NB4 (cell line): Measurements from ENCODE around the gene ANXA3.

Source experiments
- DNase-seq: peaks from one replicate; pipeline ENCODE4 v3.0.0; 2010; ENCODE audit warnings: low read depth
- H3K4me3 ChIP-seq: one replicate; pipeline ENCODE4 v1.5.1; 2011; ENCODE audit warnings: mild to moderate bottlenecking, low read depth, low read length, moderate library complexity
- CTCF ChIP-seq: IDR thresholded peaks from one replicate; pipeline ENCODE4 v1.5.1; 2012; ENCODE audit warnings: low read depth, low read length
- MAX ChIP-seq: IDR thresholded peaks from 2 replicates; pipeline ENCODE4 v1.6.1; 2011; ENCODE audit warnings: low read depth, low read length
- MYC ChIP-seq: IDR thresholded peaks from 2 replicates; pipeline ENCODE4 v1.6.1; 2011; ENCODE audit warnings: low read depth, low read length
- POLR2A ChIP-seq: IDR thresholded peaks from 2 replicates; pipeline ENCODE4 v1.6.1; 2011; ENCODE audit warnings: mild to moderate bottlenecking; ENCODE audit not compliant: insufficient read length; ENCODE audit errors: extremely low read depth

ANXA3 gene

GRCh38 chr4:78634011-78634664, 82.6 kb downstream of the ANXA3 start:
- TF ChIP-seq POLR2A (no peak), MYC (no peak), MAX (no peak), CTCF (no peak)
- no peak for DNase-seq
- H3K4me3 ChIP-seq, result no peak overlapping the region

- no peak for TF ChIP-seq POLR2A
- TF ChIP-seq CTCF, result no peak
- H3K4me3 ChIP-seq, result no peak overlapping the region
- DNase-seq, result no peak
These were observed 87.0 kb downstream of the ANXA3 start for GRCh38 chr4:78638337-78639172.

GRCh38 chr4:78640714-78641113, 89.1 kb downstream of the ANXA3 start:
- H3K4me3 ChIP-seq, result no peak overlapping the region
- DNase-seq, result no peak
- no peak for TF ChIP-seq CTCF
- no peak for TF ChIP-seq MYC
- TF ChIP-seq POLR2A, result no peak
- no peak for TF ChIP-seq MAX

GRCh38 chr4:78642934-78643333, 91.4 kb downstream of the ANXA3 start:
- DNase-seq, result no peak
- TF ChIP-seq CTCF (no peak), MYC (no peak), MAX (no peak), POLR2A (no peak)
- no peak overlapping the region for H3K4me3 ChIP-seq

- DNase-seq, result no peak
- H3K4me3 ChIP-seq, result no peak overlapping the region
- TF ChIP-seq MAX (no peak), CTCF (no peak), POLR2A (no peak), MYC (no peak)
These were observed 92.6 kb downstream of the ANXA3 start for GRCh38 chr4:78644063-78644691.
